Measurements from ENCODE around the gene RNF186.
"Not testable (repeated sequence)": the region's sequence is repeated elsewhere in the genome, so short reads cannot be mapped to it uniquely, and the experiment has no call there.

RNF186 gene

DNA sequence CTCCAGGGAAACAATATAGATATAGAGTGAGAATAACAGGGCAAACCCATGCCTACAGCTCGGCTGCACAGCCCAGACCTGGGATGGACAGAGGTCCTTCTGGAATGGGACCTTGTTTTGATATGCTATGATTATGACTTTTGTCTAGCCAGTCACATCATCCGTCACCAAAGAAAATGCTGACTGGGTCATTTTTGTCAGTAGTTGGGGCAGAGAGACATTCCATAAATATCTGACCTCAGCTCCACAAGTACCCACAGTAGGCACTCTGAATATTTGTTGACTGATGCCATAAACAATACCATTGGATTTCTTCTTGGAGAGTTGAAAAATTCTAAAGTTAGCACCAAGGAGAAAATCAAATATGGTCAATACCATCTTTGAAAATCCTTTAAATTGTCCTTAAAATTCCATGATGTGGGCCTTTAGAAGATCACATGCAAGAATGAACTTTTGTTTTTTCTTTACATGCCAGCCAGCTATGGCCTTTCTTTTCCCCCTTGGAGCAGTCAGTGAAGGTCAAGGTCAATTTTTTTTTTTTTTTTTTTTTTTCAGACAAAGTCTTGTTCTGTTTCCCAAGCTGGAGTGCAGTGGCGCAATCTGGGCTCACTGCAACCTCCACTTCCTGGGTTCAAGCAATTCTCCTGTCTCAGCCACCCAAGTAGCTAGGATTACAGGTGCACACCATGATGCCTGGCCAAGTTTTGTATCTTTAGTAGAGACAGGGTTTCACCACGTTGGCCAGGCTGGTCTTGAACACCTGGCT is 22.7 kb downstream of the RNF186 start:
- DNase-seq, result no peak

DNA sequence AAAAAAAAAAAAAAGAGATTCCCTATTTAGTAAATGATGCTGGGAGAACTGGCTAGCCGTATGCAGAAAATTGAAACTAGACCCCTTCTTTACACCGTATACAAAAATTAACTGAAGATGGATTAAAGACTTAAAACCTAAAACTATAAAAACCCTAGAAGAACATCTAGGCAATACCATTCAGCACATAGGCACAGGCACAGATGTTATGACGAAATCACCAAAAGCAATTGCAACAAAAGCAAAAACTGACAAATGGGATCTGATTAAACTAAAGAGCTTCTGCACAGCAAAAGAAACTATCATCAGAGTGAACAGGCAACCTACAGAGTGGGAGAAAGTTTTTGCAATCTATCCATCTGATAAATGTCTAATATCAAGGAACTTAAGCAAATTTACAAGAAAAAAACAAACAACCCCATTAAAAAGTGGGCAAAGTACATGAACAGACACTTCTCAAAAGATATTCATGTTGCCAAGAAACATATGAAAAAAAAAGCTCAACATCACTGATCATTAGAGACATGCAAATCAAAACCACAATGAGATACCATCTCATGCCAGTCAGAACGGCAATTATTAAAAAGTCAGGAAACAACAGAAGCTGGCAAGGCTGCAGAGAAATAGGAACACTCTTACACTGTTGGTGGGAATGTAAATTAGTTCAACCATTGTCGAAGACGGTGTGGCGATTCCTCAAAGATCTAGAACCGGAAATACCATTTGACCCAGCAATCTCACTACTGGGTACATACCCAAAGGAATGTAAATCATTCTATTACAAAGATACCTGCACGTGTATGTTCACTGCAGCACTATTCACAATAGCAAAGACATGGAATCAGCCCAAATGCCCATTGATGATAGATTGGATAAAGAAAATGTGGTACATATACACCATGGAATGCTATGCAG is 24.8 kb downstream of the RNF186 start:
- not testable (repeated sequence) for DNase-seq

- DNase-seq, result no peak
These were observed 28.1 kb downstream of the RNF186 start for GRCh38 chr1:19786988-19787423.

DNA sequence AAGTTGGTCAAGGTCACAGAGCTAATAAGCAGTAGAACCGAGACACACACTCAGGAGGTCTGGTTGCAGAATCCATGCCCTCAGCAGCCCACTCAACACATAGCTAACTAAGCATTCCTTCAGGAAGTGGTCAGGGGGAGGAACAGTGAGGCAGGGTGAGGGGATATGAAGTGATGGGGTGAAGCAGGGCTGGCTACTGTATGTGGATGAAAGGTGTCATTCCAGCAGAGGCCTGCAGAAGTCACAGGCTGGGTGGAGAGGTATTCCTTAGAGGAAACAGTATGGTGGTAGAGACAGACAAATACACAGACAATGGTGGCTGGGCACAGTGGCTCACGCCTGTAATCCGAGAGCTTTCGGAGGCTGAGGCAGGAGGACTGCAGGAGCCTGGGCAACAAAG is 29.4 kb downstream of the RNF186 start:
- DNase-seq, result peak; percentile 15

GRCh38 chr1:19780267-19780877 is 34.7 kb downstream of the RNF186 start:
- DNase-seq, result no peak

GRCh38 chr1:19776933-19777332 is 38.1 kb downstream of the RNF186 start:
- no peak for DNase-seq

- no peak for DNase-seq
These were observed 38.8 kb downstream of the RNF186 start for GRCh38 chr1:19776287-19776686.

GRCh38 chr1:19775831-19776230 is 39.3 kb downstream of the RNF186 start:
- no peak for DNase-seq

GRCh38 chr1:19775317-19775716 is 39.8 kb downstream of the RNF186 start:
- DNase-seq, result no peak

DNA sequence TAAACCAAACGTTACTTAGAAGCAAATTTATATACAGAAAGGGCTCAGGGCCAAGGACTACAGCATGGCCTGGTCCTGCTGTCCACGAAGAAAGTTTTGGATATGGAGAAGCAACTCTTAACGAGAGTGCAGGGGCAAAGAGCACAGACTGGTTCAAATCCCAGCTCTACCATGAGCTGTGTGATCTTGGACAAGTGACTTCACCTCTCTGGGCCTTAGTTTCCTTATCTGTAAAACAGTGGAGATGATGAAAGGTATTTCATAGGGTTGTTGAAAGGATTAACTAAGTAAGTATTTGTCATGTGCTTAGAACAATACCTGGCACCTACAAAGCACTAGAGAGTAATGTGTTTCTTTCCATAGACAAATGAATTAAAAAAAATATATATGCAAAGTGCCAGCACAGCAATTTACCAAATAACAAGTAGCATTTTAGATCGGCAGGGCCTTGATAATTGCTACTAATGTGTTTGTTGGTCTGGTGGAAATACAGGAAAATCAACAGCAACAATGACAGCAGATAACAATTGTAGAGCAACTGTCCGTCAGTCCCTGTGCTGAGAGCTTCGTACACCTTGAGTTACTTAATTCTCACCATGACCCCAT is 40.8 kb downstream of the RNF186 start:
- DNase-seq, result no peak

DNA sequence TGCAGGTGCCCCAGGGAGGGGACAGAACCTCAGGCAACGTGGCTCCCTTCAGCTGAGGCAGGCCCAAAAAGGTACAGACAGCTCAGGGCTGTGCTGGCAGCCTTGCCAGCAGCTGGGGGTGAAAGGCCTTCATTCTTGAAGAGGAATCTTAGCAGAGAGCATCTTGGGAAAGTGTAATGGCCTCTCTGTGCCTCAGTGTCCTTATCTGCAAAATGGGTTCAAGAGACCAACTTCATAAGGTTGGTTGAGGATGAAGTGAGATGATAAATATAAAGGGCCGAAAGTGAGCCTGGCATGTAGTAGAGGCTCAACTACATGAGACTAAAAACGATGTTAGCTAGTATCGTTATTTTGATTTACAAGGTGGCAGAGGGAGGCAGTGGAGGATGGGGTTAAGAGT is 41.6 kb downstream of the RNF186 start:
- DNase-seq, result no peak

DNA sequence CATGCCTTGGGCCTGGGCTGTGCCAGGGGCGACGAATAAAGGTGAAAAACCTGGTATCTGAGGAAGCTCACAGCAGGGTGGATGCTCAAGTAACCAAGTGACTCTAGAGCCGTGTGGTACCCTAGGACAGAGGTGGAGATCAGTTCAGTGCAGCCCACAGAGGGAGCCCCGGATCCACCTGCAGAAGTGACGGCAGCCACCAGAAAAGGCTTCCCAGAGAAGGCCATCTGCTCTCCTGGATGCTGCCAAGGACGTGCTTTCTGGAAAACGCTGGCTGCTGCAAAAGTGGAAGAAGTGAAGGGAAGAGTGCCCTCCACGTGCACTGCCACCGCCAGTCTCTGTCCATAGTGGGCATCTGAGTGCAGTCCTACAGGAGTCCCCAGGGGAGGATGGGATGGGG is 43.0 kb downstream of the RNF186 start:
- no peak for DNase-seq

DNA sequence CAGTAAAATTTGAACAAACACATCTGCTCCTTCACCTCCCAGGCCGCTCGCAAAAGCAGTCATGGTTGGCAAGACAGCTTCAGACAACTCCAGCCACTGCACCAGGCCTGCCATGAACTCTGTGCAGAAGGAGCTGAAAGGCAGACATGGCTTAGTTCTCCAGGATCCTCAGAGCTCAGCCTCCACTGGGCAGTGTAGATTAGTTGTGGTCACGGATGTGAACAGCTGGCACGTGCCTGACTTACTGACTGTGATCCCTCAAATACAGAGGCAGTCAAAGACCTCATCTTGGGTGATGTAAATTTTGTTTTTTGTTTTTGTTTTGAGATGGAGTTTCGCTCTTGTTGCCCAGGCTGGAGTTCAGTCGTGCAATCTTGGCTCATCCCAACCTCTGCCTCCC is 43.7 kb downstream of the RNF186 start:
- no peak for DNase-seq

GRCh38 chr1:19770436-19771190 is 44.5 kb downstream of the RNF186 start:
- no peak for DNase-seq

DNA sequence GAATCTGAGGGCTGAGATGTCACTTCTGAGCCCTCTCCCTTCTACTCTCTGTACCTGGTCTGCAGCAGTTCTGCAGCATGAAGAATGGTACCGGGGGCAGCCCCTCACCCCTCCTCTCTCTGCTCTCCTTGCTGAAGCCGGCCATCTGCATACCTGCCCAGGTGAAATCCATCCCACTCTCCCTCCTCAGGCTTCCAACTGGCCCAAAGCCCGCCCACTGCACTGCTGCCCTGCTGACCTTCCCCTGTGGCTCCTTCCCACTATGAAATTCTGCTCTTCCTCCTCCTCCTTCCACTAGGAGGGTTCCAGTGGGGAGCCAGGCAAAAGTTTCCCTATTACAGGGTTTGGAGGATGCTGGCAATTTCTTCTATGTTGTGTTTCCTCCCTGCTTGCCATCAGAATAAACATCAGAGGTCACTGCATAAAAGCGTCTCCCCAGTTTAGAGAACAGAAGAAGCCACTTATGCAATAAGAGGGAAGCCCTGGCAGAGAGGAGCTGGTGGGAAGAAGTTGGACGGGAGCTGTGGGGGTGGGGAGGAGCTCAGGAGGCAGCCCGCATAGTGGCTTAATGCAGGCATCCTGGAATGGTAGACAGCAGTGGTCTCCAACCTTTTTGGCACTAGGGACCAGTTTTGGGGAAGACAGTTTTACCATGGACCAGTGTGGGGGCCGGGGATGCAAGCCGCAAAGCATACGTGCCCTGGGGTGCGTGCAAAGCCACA is 45.7 kb downstream of the RNF186 start:
- no peak for DNase-seq

- DNase-seq, result no peak
These were observed 46.5 kb downstream of the RNF186 start for GRCh38 chr1:19768353-19769210.

- peak; percentile 96 for DNase-seq
These were observed 49.5 kb downstream of the RNF186 start for GRCh38 chr1:19765623-19766022.

DNA sequence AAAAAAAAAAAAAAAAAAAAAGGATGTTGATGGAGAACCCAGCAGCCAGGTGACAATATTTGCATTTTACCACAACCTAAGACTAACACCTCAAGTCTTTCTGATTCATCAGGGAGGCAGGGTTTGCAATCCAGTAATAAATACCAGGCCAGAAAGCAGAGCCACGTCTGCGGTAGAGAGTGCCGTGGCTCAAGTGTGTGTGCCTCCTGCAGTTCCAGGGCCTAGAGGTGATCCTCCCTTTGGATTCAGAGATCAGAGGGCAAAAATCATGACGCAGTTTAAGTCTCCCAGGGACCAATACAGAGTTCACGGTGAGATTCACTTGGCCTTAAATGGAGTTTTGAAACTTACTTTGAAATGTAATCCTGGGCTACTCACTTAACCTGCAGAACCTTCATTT is 50.2 kb downstream of the RNF186 start:
- peak; percentile 65 for DNase-seq

All from fibroblast of skin of right quadriceps (primary cell).